Sigmoid colon (tissue), 4 donors: ENCODE data around the gene METTL22.

Source experiments
- CTCF ChIP-seq, 4 experiments: fragments of 450-650 bp in 3 of 4; fragments of 200-600 bp in 1 of 4; IDR thresholded peaks; one replicate each; pipeline ENCODE4 v1.5.1; 2016 to 2019; ENCODE audit warnings: antibody characterized with exemption in 4 of 4, mild to moderate bottlenecking in 3 of 4, moderate library complexity in 2 of 4
- POLR2AphosphoS5 ChIP-seq, 4 donors: sonication (generic); formaldehyde crosslinking; IDR thresholded peaks; one replicate each; pipeline ENCODE4 v1.6.1; 2017; ENCODE audit warnings: antibody characterized with exemption in 4 of 4

GRCh38 chr16:8648877-8649276, 27.4 kb downstream of the METTL22 start:
- TF ChIP-seq CTCF (IDR thresholded peaks at IDR 0.05) (no peak), POLR2AphosphoS5 (IDR thresholded peaks at IDR 0.05) (no peak)
